ENCODE measurements around the gene ZNF26. TPM values are rescaled to one million over a fixed set of nuclear protein-coding genes. Genes with fewer than 3 reads are reported as not detected.
"Not testable (repeated sequence)": the region's sequence is repeated elsewhere in the genome, so short reads cannot be mapped to it uniquely, and the experiment has no call there.

The ZNF26 gene
- total and polyA plus RNA-seq, 12 donors, result 2.3 to 6.2 (median 3.8) TPM

GRCh38 chr12:132956011-132956788 is 30.0 kb upstream of the ZNF26 start, which contains the start of gene ZNF605:
TSS of gene ZNF605 (minus strand) at chr12:132956306. CDS start at chr12:132945635, 10,671 bp downstream.
- Histone ChIP-seq H3K9me3 (peaks cover 0 to 55% (median 2%) of the 10 kb centered on the region in 11 donors), H3K36me3 (peaks cover 0 to 7% (median 0%) of the 10 kb centered on the region in 9 donors), H3K4me3 (peak within 1 kb of the TSS; percentile 57 to 95 (median 82)), H3K27ac (peak within 1 kb of the TSS; percentile 59 to 98 (median 96)), H3K4me1 (peaks cover 0 to 26% (median 17%) of the 10 kb centered on the region in 9 donors), H3K27me3 (no peaks in the 10 kb centered on the region)
- ATAC-seq, result peak; percentile 93 to 97 (median 96)
- intact Hi-C loops (cut with DNase I), result loop anchor here in 5 of 10 donors (1.0 to 10.0 kb wide), 5 partner anchors 30 to 69 kb away; partner anchors contain the start of genes ZNF26 (in 2 of the 5) and CHFR (in 1 of the 5)
- DNase-seq, result peak; percentile 91 to 93
- TF ChIP-seq CTCF (IDR thresholded peaks at IDR 0.05), result no peak
- 1 to 2% methylated on average over 57 to 67 of the region's 67 CpGs for WGBS, 2 donors

GRCh38 chr12:132961790-132962189 is 24.4 kb upstream of the ZNF26 start:
- peaks cover 0 to 47% (median 6%) of the 10 kb centered on the region in 9 donors for H3K36me3 ChIP-seq
- H3K9me3 ChIP-seq, result peaks cover 0 to 79% (median 0%) of the 10 kb centered on the region in 11 donors
- H3K27me3 ChIP-seq; H3K27ac ChIP-seq; H3K4me3 ChIP-seq; ATAC-seq; H3K4me1 ChIP-seq; DNase-seq; intact Hi-C loops (cut with DNase I): not testable (repeated sequence)
- 98 to 99% methylated on average over 14 of the region's 14 CpGs for WGBS, 2 donors

- H3K4me1 ChIP-seq; H3K27ac ChIP-seq; H3K27me3 ChIP-seq; ATAC-seq; intact Hi-C loops (cut with DNase I); H3K4me3 ChIP-seq: not testable (repeated sequence)
- DNase-seq, result peak; percentile 37 to 47
- peak; percentile 29 to 71 (median 52) for TF ChIP-seq CTCF (IDR thresholded peaks at IDR 0.05)
- WGBS, 2 donors, result 30 to 46% methylated on average over 10 of the region's 10 CpGs
- H3K9me3 ChIP-seq, result peaks cover 0 to 92% (median 0%) of the 10 kb centered on the region in 11 donors
- peaks cover 0 to 47% (median 6%) of the 10 kb centered on the region in 9 donors for H3K36me3 ChIP-seq
These were observed 22.2 kb upstream of the ZNF26 start for GRCh38 chr12:132963947-132964346.

GRCh38 chr12:132965796-132966195 is 20.4 kb upstream of the ZNF26 start:
- WGBS, 2 donors, result 94 to 96% methylated on average over 12 of the region's 12 CpGs
- Histone ChIP-seq H3K4me1 (no peaks in the 10 kb centered on the region), H3K9me3 (peaks cover 0 to 96% (median 0%) of the 10 kb centered on the region in 11 donors), H3K4me3 (no peak overlapping the region), H3K27me3 (no peaks in the 10 kb centered on the region), H3K36me3 (peaks cover 0 to 47% (median 6%) of the 10 kb centered on the region in 9 donors), H3K27ac (no peak overlapping the region)
- no peak for TF ChIP-seq CTCF (IDR thresholded peaks at IDR 0.05)
- no peak for DNase-seq
- no peak for ATAC-seq
- intact Hi-C loops (cut with DNase I), result no loop called here

Measured in heart right ventricle (tissue), 16 donors.